Amniotic epithelial cell (primary cell): Measurements from ENCODE around the gene PVR.

Experiments
- DNase-seq: peaks from one replicate; pipeline ENCODE4 v3.0.0-alpha.2; 2010; ENCODE audit warnings: low read depth

PVR gene

DNA sequence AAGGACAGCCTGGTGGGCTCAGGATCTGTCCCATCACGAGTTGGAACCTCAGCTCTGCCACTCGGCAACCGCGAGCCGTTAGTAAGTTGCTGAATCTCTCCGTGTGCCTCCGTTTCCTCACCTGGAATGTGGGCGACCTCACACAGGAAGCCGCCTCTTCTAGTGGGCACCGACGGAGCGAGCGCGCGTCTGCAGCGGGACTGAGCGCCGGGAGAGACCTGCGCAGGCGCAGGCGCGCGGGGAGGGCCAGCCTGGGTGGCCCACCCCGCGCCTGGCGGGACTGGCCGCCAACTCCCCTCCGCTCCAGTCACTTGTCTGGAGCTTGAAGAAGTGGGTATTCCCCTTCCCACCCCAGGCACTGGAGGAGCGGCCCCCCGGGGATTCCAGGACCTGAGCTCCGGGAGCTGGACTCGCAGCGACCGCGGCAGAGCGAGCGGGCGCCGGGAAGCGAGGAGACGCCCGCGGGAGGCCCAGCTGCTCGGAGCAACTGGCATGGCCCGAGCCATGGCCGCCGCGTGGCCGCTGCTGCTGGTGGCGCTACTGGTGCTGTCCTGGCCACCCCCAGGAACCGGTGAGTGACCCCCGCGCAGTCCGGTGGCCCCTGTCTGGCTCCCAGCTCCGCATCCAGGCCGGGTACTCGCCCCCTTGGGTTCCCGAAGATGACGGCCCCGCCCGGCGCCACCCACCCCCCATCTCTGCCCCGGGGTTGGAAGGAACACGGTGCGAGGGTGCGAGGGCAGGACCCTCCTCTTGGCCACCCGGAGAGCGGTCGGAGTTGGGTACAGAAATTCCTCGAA, at the start of gene PVR:
PVR (plus strand) TSS at position 306 of the 797 bp plus-strand sequence; CDS start at position 493, 187 bp downstream.
- DNase-seq, result peak; percentile 47

DNA sequence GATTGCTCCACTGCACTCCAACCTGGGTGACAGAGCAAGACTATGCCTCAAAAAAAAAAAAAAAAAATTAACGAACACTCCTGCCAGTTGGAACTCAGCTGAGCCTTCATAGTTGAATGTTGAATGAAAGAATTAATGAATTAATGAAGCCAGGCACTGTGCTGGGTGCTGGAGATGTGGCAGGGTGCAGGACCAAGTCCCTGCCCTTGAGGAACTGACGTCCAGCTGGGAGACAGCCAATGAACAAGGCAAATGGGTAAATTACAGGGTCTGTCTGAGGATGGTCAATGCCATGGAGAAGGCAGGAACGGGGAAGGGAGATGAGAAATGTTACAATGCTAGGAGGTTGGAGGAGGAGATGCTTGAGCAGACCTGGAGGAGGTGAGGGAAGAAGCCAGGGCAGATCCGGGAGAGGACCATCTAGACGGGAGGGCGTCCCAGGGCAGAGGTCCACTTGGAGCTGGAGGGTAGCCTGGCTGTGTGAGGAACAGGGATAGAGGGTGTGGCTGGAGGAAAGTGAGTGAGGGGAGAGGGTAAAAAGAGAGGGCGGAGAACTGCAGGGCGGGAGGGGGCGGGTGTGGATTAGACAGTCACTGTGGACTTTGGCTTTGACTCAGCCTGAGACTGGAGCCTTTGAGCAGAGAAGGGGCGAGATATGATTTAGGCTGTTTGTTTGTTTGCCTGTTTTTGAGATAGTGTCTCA, 47.1 kb upstream of the PVR start:
- DNase-seq, result no peak

DNA sequence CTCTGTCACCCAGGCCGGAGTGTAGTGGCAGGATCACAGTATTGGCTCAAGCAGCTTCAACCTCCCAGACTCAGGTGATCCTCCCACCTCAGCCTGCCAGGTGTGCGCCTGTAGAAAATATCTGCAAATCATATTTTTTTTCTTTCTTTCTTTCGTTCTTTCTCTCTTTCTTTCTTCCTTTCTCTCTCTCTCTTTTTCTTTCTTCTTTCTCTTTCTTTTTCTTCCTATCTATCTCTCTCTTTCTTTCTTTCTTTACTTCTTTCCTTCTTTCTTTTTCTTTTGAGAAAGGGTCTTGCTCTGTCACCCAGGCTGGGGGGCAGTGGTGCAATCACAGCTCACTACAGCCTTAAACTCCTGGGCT, 46.6 kb upstream of the PVR start:
- DNase-seq, result no peak

- DNase-seq, result no peak
These were observed 45.4 kb upstream of the PVR start for GRCh38 chr19:44598355-44598754.

- DNase-seq, result no peak
These were observed 44.8 kb upstream of the PVR start for GRCh38 chr19:44598880-44599279.

- no peak for DNase-seq
These were observed 43.2 kb upstream of the PVR start for GRCh38 chr19:44600466-44600865.

GRCh38 chr19:44602081-44602480, 41.6 kb upstream of the PVR start:
- no peak for DNase-seq

DNA sequence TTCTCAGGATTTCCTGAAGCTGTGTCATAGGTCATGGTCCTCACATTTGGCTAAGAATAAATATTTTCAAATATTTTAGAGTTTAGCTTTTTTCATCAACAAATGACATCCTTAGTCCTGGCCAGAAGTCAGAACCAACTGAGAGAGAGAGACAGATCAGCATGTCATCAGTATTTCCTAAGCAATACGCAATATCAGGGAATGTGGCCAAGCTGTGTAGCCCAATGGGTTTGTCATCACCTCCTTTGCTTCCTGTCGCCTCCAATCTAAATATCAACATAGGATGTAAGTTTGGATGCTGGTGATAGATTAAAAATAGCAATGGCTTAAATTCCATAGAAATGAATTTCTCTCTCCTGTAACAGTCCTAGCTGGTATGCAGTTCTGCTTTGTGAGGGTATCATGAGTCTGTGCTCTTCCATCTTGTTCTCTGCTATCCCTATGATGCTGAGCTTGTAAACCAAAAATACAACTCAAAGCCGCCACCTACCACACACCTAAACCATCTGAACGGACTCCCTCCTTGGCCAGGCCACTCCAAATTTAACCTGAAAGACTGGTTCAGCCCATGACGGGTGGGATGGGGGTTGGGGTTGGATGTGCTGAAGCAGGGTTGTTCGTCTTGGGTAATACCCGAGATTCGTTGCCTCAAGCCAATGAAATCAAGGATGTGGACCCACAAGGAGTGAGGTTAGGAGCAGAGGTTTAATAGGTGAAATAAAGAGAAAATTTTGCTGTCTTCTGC, 40.3 kb upstream of the PVR start:
- peak; percentile 51 for DNase-seq

- no peak for DNase-seq
These were observed 39.5 kb upstream of the PVR start for GRCh38 chr19:44604241-44604640.

- no peak for DNase-seq
These were observed 38.2 kb upstream of the PVR start for GRCh38 chr19:44605547-44605946.

DNA sequence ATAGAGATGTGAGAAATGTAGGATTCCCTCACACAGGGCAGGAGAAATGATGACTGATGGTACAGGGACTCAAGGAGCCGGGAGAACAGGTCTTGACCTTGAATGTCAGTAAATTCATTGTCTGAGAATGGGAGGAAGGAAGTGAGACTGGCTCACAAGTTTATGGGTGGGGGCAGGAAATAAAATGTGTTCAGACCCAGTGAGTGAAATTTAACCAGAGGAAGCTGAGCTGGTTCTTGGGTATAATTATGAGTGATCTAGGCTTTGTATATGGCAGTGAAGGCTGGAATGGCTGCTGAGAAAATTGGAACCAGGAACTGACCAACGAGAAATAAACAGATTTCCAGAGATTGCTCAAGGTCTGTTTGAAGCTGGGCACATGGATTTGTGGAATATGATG, 36.7 kb upstream of the PVR start:
- DNase-seq, result no peak

- no peak for DNase-seq
These were observed 35.8 kb upstream of the PVR start for GRCh38 chr19:44607917-44608316.

DNA sequence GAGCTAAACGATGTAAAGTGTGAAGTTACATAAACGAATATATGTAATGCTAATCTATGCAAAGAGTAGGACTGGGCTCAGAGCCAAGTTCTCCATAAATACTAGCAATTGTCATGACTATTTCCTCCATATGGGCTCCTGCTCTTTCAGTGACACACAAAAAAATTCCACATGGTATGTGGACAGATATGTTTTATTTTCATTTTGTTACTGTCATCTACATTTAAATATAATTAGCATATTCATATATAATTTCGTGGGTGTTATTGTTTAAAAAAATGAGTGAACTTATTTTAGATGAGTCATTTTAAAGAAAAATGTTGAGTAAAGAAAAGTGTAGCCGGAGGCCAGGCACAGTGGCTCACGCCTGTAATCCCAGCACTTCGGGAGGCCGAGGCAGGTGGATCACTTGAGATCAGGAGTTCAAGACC, 35.3 kb upstream of the PVR start:
- DNase-seq, result no peak

- no peak for DNase-seq
These were observed 34.5 kb upstream of the PVR start for GRCh38 chr19:44609219-44609618.

GRCh38 chr19:44610497-44610896, 33.2 kb upstream of the PVR start:
- peak; percentile 44 for DNase-seq

GRCh38 chr19:44611812-44612295, 31.9 kb upstream of the PVR start:
- DNase-seq, result no peak

DNA sequence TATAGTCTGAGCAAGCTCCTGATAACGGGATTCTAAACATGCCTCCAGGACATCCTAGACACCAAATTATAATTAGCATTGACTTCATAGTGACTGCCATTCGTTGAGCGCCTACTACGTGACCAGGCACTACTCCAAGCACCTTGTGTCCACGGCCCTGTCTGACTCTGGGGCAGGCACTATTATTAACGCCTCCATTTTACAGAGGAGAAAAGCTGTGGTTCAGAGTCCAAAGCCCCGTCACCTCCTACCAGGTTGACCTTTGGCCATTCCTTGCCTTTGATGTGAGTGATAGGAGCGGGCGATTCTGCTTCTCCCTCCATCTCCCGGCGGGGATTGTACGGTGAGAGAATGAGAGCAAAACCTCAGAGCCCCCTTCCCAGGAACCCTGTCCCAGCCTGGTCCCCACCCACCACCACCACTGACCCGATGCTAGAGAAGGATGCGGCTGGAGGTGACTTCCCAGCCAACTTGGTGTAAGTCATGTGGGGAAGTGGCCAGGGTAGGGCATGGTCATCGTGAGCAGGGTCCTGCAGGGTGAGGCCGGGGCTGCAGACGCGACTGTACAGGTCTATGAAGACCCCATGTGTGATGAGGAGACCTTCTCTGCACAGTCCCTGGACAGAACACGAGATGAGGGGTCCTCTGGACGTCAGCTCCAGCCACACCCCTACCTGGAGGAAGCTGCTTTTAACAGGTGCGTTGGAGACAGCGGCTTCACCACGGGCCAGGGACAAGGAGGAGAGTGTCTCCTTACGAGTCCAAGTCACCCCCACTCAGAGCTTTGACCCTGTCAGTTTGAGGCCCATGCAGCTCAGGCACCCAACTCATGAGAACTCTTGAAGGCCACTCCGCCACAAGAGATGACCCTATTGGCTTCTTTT, 30.2 kb upstream of the PVR start, which contains the start of gene IGSF23:
IGSF23 (plus strand) TSS at position 269 of the 884 bp plus-strand sequence; CDS start at position 352, 83 bp downstream.
- DNase-seq, result no peak

GRCh38 chr19:44614313-44614712, 29.4 kb upstream of the PVR start:
- DNase-seq, result no peak

DNA sequence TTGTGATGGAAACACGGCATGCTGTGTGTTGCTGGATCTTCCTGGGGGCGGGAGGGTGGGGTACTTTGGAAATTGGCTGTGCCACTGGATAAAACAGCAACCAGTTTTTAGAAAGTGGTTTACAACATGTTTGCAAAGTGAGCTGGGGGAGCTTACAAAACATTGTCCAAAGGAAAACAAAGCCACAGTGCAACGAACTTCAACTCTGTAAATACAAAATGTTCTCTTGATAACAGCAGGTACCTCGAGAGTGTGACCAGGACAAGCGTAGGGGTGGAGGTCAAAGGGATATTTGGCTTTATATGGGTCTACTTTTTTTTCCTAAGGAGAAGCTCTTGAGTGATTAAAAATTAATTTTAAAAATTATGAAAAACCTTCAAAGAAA, 27.9 kb upstream of the PVR start:
- DNase-seq, result no peak

GRCh38 chr19:44617110-44617880, 26.4 kb upstream of the PVR start:
- no peak for DNase-seq
